IMR-90 (cell line): ENCODE measurements around the gene PRKN. TPM values are rescaled to one million over a fixed set of nuclear protein-coding genes. Genes with fewer than 3 reads are reported as not detected.

ENCODE experiments used
- ATAC-seq: fragments of 200-7000 bp; cut with Tn5 transposase; 2 replicates; pipeline ENCODE4 v1.9.1; 2020; ENCODE audit warnings: low read depth, mild to moderate bottlenecking, moderate library complexity
- BruUV-seq: library from RNA; stranded (reverse); fragments of 400-500 nt; replicated peaks from 2 replicates; lab custom pipeline; 2021; lab: Mats Ljungman, UMichigan
- CTCF ChIA-PET: fragments of 300-600 bp; formaldehyde crosslinking; extraction: SDS; loops from one replicate; lab custom pipeline; 2021; ENCODE audit warnings: antibody characterized with exemption; lab: Yijun Ruan, JAX
- POLR2A ChIA-PET: fragments of 300-600 bp; sonication (Branson Sonifier 250); formaldehyde crosslinking; loops from one replicate; lab custom pipeline; 2022; ENCODE audit warnings: antibody characterized with exemption; ENCODE audit not compliant: unreplicated experiment; lab: Charles Lee
- DNase-seq: peaks from one replicate; pipeline ENCODE4 v3.0.0; 2013
- H2AFZ ChIP-seq: replicated peaks from 2 replicates; pipeline ENCODE3; 2013; ENCODE audit warnings: low read length, mild to moderate bottlenecking; ENCODE audit not compliant: poor library complexity
- H2AK5ac ChIP-seq: 2 replicates; pipeline ENCODE4 v1.6.1; 2013; ENCODE audit warnings: low read depth, low read length, inconsistent platforms
- H2AK9ac ChIP-seq: replicated peaks from 2 replicates; pipeline ENCODE3; 2013; ENCODE audit warnings: mild to moderate bottlenecking, low read depth, low read length, moderate library complexity; ENCODE audit not compliant: poor library complexity
- H2BK120ac ChIP-seq: 2 replicates; pipeline ENCODE4 v1.6.1; 2013; ENCODE audit warnings: low read depth, low read length, inconsistent platforms
- H2BK15ac ChIP-seq: 3 replicates; pipeline ENCODE4 v1.6.1; 2013; ENCODE audit warnings: low read depth, low read length, inconsistent platforms
- H2BK20ac ChIP-seq: 2 replicates; pipeline ENCODE4 v1.6.1; 2013; ENCODE audit warnings: low read depth, mild to moderate bottlenecking, inconsistent platforms, low read length, moderate library complexity
- H2BK5ac ChIP-seq: 2 replicates; pipeline ENCODE4 v1.6.1; 2013; ENCODE audit warnings: mild to moderate bottlenecking, low read depth, low read length, inconsistent platforms; ENCODE audit not compliant: poor library complexity, severe bottlenecking
- H3K14ac ChIP-seq: replicated peaks from 2 replicates; pipeline ENCODE4 v1.6.1; 2013; ENCODE audit warnings: low read depth, low read length, inconsistent platforms
- H3K18ac ChIP-seq: 2 replicates; pipeline ENCODE4 v1.6.1; 2013; ENCODE audit warnings: low read depth, low read length, control low read depth
- H3K23ac ChIP-seq: 2 replicates; pipeline ENCODE4 v1.6.1; 2013; ENCODE audit warnings: low read depth, low read length, inconsistent platforms
- H3K27ac ChIP-seq: 2 replicates; pipeline ENCODE4 v1.5.1; 2013; ENCODE audit warnings: mild to moderate bottlenecking, control low read depth, low read length; ENCODE audit not compliant: insufficient read depth
- H3K27me3 ChIP-seq: 2 replicates; pipeline ENCODE4 v1.6.1; 2013; ENCODE audit warnings: low read length; ENCODE audit not compliant: control insufficient read depth, insufficient read depth
- H3K36me3 ChIP-seq: 2 replicates; pipeline ENCODE4 v1.6.1; 2013; ENCODE audit warnings: low read length, mixed read lengths; ENCODE audit not compliant: control insufficient read depth, insufficient read depth
- H3K4ac ChIP-seq: 2 replicates; pipeline ENCODE4 v1.6.1; 2013; ENCODE audit warnings: low read depth, low read length, inconsistent platforms
- H3K4me1 ChIP-seq: 2 replicates; pipeline ENCODE4 v1.6.1; 2013; ENCODE audit warnings: low read length, mixed read lengths; ENCODE audit not compliant: control insufficient read depth, insufficient read depth
- H3K4me2 ChIP-seq: 2 replicates; pipeline ENCODE4 v1.6.1; 2013; ENCODE audit warnings: low read depth, mild to moderate bottlenecking, control low read depth, low read length, moderate library complexity
- H3K4me3 ChIP-seq: 2 replicates; pipeline ENCODE4 v1.5.1; 2013; ENCODE audit warnings: low read depth, mild to moderate bottlenecking, control low read depth, low read length, moderate library complexity; ENCODE audit not compliant: insufficient read depth
- H3K56ac ChIP-seq: 2 replicates; pipeline ENCODE4 v1.6.1; 2013; ENCODE audit warnings: low read length, inconsistent platforms; ENCODE audit not compliant: insufficient read depth; ENCODE audit errors: extremely low read depth
- H3K79me1 ChIP-seq, 2 experiments: 2 replicates each; pipeline ENCODE4 v1.6.1; 2013; ENCODE audit warnings: low read length in 2 of 2, inconsistent platforms in 1 of 2, low read depth in 1 of 2
- H3K9ac ChIP-seq: 2 replicates; pipeline ENCODE4 v1.6.1; 2013; ENCODE audit warnings: low read depth, low read length, control low read depth
- H3K9me1 ChIP-seq: 2 replicates; pipeline ENCODE4 v1.6.1; 2013; ENCODE audit warnings: low read length, inconsistent platforms; ENCODE audit not compliant: insufficient read depth
- H3K9me3 ChIP-seq: 2 replicates; pipeline ENCODE4 v1.6.1; 2013; ENCODE audit warnings: low read length; ENCODE audit not compliant: control insufficient read depth, insufficient read depth
- H4K20me1 ChIP-seq: 2 replicates; pipeline ENCODE4 v1.6.1; 2013; ENCODE audit warnings: low read length, inconsistent platforms; ENCODE audit not compliant: insufficient read depth
- H4K5ac ChIP-seq: 2 replicates; pipeline ENCODE4 v1.6.1; 2013; ENCODE audit warnings: mild to moderate bottlenecking, low read depth, low read length, control low read depth
- H4K8ac ChIP-seq, 2 experiments: 2 replicates each; pipeline ENCODE4 v1.6.1; 2013; ENCODE audit warnings: low read depth in 2 of 2, low read length in 2 of 2, control low read depth in 1 of 2, inconsistent platforms in 1 of 2
- H4K91ac ChIP-seq: 2 replicates; pipeline ENCODE4 v1.6.1; 2013; ENCODE audit warnings: low read depth, low read length, inconsistent platforms; ENCODE audit not compliant: insufficient read depth
- BHLHE40 ChIP-seq: fragments of 150-350 bp; IDR thresholded peaks from 2 replicates; pipeline ENCODE4 v1.6.1; 2016; ENCODE audit warnings: mild to moderate bottlenecking, low read depth, low read length
- NFE2L2 ChIP-seq: fragments of 150-350 bp; IDR thresholded peaks from 2 replicates; pipeline ENCODE4 v1.6.1; 2016; ENCODE audit warnings: low read depth, mild to moderate bottlenecking, low read length
- SMC3 ChIP-seq: fragments of 150-350 bp; IDR thresholded peaks from 2 replicates; pipeline ENCODE4 v1.6.1; 2016; ENCODE audit warnings: low read depth, mild to moderate bottlenecking, antibody characterized with exemption, low read length, moderate library complexity
- WGBS, 2 experiments: methylation state at CpG; one replicate each; pipeline versions ENCODE4 v1.1.5 to v1.1.7; 2013; ENCODE audit warnings: missing lambda C conversion rate in 2 of 2; ENCODE audit not compliant: insufficient read length in 1 of 2; ENCODE audit errors: extremely low coverage in 2 of 2; 5-methylcytosine and 5-hydroxymethylcytosine counted together
- dilution Hi-C: fragments of 300-500 bp; cut with HindIII; formaldehyde crosslinking; loops from one replicate; pipeline ENCODE4 v1.14.3; 2018; ENCODE audit warnings: low sequenced_read_pairs; ENCODE audit not compliant: unreplicated experiment
- in situ Hi-C: fragments of 300-500 bp; cut with MboI; formaldehyde crosslinking; loops from 3 replicates; pipeline ENCODE4 v1.14.3; 2019; ENCODE audit warnings: low sequenced_read_pairs, inconsistent platforms, mixed read lengths
- intact Hi-C: fragments of 100-400 bp; cut with micrococcal nuclease; formaldehyde crosslinking; loops from 2 replicates; pipeline ENCODE4 v1.10.0; 2022
- polyA plus RNA-seq, 3 experiments: library from polyadenylated mRNA; depleted of rRNA; stranded (reverse); fragments of >200 nt; gene quantifications; 2 replicates each; pipeline ENCODE4 v1.2.3, GENCODE V29; 2012; ENCODE audit warnings: low replicate concordance in 1 of 3
- total RNA-seq: library from RNA; depleted of rRNA; stranded (reverse); fragments of >200 nt; gene quantifications from 2 replicates; pipeline ENCODE4 v1.2.3, GENCODE V29; 2012
- TF ChIP-seq, protein P1 (sequence below): fragments of 150-350 bp; IDR thresholded peaks from 2 replicates; pipeline ENCODE4 v1.6.1; 2016; ENCODE audit warnings: low read depth, mild to moderate bottlenecking, low read length, moderate library complexity, borderline replicate concordance

PRKN gene
- total and polyA plus RNA-seq, 2 of the 4 experiments (the other 2 are of a cell fraction): 0.15 to 0.18 TPM

DNA sequence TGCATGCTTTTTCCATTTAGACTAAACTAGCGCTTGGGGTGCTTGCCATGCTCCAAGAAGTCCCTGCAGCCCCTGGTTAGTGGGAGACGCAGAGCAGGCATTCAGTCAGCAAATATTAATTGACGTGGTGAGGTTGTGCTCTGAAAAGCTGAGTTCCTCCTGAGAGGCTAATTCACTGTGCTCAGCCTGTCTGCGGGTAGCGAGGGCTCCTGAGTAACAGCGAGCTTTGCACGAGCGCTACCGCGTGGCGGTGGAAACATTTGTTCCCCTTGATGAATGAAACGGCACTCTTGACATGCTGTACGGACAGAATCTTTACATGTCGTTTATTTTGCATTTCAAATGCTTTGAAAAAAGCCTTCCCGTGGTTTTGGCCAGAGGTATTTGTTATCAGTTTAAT lies 1283.1 kb downstream of the PRKN start:
- Histone ChIP-seq H2AK9ac (no peak overlapping the region), H3K9me3 (no peaks in the 10 kb centered on the region; the same call in 1 of the 2 replicates), H3K36me3 (no peaks in the 10 kb centered on the region), H3K4me3 (no peak overlapping the region), H3K18ac (no peak overlapping the region), H2AK5ac (no peak overlapping the region), H4K91ac (no peak overlapping the region), H3K27ac (no peak overlapping the region), H3K4me1 (no peaks in the 10 kb centered on the region; the same call in 1 of the 2 replicates), H3K4ac (no peak overlapping the region), H2BK15ac (no peak overlapping the region), H4K20me1 (no peaks in the 10 kb centered on the region), H3K23ac (no peak overlapping the region), H2BK5ac (no peak overlapping the region), H4K8ac (no peak overlapping the region), H4K5ac (no peak overlapping the region), H2BK120ac (no peak overlapping the region), H3K4me2 (no peak overlapping the region; the same call in 1 of the 2 replicates), H3K79me1 (no peaks in the 10 kb centered on the region), H2BK20ac (no peak overlapping the region), H3K14ac (no peak overlapping the region), H2AFZ (no peak overlapping the region), H3K27me3 (no peaks in the 10 kb centered on the region), H3K9me1 (no peaks in the 10 kb centered on the region), H3K56ac (no peak overlapping the region), H3K9ac (no peak overlapping the region)
- TF ChIP-seq, protein P1, sequence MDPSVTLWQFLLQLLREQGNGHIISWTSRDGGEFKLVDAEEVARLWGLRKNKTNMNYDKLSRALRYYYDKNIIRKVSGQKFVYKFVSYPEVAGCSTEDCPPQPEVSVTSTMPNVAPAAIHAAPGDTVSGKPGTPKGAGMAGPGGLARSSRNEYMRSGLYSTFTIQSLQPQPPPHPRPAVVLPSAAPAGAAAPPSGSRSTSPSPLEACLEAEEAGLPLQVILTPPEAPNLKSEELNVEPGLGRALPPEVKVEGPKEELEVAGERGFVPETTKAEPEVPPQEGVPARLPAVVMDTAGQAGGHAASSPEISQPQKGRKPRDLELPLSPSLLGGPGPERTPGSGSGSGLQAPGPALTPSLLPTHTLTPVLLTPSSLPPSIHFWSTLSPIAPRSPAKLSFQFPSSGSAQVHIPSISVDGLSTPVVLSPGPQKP: no peak
- no peak for TF ChIP-seq NFE2L2
- TF ChIP-seq SMC3: no peak
- no peak for TF ChIP-seq BHLHE40
- WGBS, 2 experiments: 67% methylated on average over 1 of the region's 15 CpGs; no CpG with 5 or more reads in 1 of the 2 experiments
- POLR2A ChIA-PET: no interaction called here
- dilution Hi-C loops (no loop called here), in situ Hi-C loops (no loop called here), intact Hi-C loops (no loop called here)
- ATAC-seq (peak; percentile 32; the same call in 1 of the 2 replicates), DNase-seq (peak; percentile 24)
- CTCF ChIA-PET: no interaction called here
- no TSS peak for BruUV-seq
